Activated T-cell treated with anti-CD3 and anti-CD28 coated beads, Interleukin-2, amount 50 U/mL, for 48 hours (primary cell): ENCODE measurements around the gene MZT2B.
"Not testable (repeated sequence)": the region's sequence is repeated elsewhere in the genome, so short reads cannot be mapped to it uniquely, and the experiment has no call there.

ENCODE experiments used
- DNase-seq, 2 experiments: peaks; one replicate each; pipeline ENCODE4 v3.0.0-alpha.2; 2020

The MZT2B gene

DNA sequence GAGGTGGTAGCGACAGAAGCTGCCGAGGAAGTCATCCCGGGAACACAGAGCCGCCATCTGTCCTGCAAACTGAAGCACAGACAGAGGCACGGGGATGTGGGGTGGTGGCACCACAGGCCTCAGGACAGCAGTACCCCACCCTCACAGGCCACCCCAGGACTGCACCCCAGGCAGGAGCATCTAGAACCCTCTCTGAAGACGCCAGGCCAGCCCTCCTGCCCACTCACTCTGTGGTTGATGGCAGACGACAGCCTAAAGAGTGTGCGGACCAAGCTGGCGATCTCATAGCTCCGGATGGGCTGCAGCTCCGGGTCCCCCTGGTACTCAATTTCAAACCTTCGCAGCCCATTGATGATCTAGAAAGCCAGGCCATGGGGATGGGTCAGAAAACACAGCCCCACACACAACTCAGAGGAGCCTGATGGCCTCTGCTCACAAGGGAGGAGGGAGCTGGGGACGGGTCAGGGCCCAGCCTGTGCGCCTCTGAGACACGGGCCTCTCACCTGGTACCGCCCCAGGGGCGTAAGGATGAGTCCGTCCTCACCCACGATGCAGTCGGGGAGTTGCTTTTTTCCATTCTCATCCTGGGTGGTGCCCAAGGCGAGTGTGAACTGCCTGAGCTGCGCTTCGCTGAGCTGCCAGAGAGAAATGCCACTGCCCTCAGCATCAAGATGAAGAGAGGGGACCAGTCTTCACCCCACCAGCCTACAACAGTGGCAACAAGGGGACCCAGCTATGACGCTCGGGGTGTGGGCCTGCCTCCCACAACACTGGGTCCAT is 29.1 kb upstream of the MZT2B start:
- DNase-seq, result no peak

DNA sequence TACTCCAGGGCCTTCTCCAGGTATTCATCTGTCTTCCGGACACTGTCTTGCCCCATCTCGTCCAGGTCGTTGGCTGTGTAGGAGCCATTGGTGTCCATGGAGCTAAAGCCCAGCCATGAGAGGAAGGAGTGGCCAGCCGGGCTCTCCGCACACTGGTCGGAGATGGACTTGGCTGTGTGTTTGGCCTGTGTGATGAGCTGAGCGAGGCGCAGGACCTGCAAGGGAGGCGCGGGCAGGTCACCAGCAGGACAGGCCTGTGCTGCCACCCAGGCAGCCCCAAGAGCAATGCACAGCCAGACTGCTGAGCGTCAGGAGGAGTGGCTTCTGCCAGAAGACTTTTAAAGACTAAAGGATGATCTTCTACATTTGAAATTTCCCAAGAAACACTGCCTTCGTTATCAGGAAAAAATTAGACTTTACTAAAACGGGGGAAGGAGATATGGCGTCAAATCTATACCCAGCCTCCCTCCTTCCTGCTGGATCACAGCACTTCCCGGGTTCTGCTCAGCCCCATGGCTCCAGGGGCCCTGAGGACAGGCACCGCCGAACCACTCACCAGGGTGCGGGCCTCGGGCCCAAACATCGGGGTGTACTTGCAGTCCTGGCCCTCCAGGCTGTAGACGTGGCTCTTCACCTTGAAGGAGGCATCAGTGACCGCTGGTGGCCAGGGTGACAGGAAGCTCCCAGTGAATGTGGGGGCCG is 28.2 kb upstream of the MZT2B start:
- DNase-seq, result not testable (repeated sequence)

DNA sequence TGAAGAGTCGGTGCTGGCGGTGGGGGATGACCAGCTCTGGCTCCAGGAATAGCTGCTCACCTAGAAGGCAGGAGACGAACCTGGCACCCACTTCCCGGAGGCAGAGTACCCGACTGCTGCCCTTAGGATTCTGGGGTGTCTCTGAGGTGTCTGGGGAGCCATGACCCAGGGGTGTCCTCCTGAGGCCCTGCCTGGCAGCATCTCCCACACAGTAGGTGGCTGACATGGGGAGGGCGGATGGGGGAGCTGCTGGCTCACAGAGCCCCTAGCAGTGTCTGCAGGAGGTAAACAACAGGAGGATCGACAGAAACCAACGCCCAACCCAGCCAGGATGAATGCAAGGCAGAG is 27.7 kb upstream of the MZT2B start:
- DNase-seq, result not testable (repeated sequence)

DNA sequence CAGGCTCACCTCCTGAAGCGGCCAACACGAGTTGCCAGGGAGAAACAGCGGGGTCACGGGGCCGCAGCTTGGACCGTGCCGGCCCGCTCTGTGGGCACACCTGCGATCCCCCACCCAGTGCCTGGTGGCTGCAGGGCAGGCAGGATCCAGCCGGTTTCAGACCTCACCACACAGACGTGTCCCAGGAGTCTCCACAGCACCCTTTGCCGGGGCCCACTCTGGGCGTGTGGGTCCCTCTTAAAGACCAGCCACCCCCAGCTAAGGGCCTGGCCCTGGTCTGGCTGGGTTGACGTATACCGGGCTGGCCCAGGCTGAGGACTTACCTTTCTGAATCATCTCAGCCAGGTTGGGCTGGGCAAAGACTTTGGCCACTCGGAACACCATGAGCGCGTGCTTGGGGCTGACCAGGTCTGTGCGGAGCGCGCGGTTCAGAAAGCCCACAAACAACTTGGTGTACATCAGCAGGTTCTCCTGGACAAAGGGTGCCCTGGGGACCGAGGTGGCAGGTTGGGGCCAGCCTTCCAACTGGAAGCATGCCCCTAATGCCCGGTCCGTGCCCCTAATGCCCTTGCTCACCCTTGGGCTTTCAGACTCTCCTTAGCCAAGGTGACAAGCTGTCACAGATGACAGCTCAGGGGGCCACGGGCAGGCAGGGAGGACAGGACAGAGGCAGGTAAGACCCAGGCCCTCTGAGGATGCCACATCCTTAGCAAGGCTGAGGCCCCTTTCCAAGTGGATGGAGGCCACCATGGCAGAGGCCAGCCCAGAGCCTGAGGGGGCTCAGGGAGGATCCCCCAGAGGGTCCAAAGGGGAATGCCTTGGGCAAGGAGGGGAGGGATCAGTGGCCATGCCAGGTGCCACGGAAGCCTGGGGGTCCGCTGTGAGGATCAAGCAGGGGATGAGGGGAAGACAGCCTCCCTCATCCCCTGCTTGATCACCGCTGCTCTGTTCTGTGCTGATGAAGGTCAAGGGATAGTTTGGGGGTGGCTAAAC is 27.0 kb upstream of the MZT2B start:
- DNase-seq, result no peak

DNA sequence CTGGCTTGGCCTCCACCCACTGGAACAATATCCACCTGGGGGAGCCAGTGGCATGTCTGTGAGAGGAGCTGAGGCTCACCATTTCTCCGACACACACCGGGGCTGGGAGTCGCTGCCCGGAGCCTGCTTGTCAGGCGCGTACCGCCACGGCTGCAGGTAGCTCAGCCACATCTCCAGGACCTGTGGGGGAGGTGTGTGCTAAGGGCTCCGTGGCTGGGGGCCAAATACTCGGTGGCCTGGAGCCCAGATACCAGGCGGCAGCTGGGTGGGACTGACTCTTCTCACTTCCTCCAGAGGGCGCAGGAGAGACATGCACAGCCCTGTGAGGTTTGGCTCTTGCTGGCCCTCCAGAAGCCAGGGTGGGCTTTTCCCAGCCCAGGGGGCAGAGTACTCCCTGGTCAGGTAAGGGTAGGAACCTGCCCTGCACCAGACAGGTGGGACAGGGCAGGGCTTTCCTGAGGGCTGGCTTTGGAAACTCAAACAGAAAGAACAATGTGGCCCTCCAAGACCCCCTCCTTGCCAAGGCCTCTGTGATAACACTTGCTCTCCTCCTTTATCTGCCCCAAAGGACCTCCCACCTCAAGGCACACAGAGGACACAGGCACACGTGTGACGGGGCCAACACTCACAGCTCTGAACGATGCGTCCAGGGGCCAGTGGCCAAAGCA is 26.0 kb upstream of the MZT2B start:
- not testable (repeated sequence) for DNase-seq

DNA sequence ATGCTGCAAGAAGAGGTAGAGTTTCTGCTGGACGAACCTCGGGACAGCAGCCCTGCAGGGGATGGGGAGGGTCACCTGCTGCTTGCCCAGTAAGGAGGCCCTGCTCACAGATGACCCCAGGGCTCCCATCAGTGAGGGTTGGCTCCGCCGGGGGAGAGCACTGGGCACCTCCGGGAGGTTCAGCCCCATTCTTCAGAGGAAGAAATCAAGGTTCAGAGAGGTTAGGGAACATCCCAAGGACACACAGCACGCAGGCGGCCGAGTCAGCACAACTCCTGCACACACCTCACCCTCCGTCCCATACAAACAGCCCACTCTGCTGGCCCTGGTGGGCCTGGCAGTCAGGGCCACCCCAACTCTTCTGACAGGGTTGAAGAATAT is 25.4 kb upstream of the MZT2B start:
- no peak for DNase-seq

DNA sequence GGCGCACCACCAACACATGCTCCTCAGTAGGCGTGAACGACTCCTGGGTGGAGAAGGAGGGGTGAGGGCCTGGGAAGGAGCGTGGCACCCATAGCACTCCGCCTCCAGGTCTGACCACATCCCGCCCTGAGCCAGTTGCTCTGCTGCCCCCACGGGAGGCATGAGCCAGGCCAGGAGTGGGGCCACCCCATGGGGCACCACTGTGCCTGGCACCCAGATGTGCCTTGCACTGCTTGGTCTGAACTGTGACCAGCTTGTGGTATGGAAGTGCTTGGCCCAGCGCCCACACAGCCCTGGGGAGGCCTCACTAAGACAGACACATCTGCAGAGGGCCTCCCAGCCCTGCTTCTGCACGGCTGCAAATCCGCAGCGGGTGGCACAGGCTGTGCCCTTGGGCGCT is 24.7 kb upstream of the MZT2B start:
- not testable (repeated sequence) for DNase-seq

DNA sequence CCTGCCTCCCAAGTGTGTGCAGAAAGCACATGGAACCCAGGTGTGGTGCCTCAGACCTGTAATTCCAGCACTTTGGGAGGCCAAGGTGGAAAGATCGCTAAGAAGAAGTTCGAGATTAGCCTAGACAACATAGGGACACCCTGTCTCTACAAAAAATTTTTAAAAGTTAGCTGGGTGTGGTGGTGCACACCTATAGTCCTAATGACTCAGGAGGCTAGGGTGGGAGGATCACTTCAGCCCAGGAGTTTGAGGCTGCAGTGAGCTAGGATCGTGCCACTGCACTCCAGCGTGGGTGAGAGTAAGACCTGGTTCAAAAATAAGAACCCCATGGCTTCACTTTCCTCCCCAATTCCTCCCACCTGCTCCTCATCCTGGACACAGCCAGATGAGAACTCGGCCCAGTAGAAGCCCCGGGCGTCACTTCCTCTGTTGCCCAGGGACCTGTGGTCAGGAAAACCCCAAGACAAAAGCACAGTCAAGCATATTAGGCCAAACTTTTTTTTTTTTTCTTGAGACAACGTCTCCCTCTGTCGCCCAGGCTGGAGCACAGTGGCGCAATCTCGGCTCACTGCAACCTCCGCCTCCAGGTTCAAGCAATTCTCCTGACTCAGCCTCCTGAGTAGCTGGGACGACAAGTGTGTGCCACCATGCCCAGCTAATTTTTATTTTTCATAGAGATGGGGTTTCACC is 24.1 kb upstream of the MZT2B start:
- not testable (repeated sequence) for DNase-seq

DNA sequence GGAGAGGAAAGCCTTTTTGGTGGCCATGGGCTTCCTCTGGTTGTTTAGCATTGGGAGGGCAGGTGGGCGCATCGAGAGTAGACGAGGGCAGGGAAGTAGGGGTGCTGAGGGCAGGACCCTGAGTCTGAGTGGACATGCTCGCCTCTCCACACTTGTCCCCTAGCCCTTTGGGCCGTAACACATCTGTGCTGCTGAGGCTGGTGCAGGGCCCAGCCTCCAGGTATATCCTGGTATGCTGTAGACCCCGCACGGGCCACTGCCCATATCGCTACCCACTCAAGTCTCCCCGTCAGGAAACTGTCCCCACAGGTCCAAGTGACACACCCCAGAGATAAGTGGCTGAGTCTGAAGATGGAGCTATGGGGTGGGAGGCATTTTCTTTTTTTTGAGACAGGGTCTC is 23.4 kb upstream of the MZT2B start:
- no peak for DNase-seq

DNA sequence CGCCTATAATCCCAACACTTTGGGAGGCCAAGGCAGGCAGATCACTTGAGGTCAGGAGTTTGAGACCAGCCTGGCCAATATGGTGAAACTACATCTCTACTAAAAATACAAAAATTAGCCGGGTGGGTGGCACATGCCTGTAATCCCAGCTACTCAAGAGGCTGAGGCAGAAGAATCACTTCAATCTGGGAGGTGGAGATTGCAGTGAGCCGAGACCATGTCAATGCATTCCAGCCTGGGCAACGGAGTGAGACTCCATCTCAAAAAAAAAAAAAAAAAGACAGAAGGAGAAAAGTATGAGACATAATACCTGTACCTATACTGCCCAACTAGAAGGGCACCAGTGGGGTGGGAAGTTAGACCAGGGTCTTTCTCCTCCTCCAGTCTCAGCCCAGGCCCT is 22.7 kb upstream of the MZT2B start:
- not testable (repeated sequence) for DNase-seq

DNA sequence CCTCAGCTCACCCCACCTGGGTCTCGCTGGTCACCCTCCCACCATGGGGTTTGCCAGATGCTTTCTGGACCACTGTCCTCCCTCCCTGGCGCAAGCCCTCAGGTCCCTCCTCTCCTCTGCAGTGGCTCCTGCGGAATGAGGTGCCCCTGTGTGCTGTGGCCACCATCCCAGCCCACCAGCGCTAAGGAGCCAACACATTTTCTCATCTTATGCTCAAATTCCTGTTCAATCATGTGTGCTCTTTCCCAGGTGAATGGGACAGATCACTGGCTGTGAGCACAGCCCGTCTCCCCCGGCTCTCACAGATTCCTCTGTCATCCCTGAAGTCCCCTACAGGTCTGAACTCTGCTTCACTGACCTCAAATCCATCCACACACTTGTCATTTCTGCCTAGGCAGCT is 21.9 kb upstream of the MZT2B start:
- no peak for DNase-seq

DNA sequence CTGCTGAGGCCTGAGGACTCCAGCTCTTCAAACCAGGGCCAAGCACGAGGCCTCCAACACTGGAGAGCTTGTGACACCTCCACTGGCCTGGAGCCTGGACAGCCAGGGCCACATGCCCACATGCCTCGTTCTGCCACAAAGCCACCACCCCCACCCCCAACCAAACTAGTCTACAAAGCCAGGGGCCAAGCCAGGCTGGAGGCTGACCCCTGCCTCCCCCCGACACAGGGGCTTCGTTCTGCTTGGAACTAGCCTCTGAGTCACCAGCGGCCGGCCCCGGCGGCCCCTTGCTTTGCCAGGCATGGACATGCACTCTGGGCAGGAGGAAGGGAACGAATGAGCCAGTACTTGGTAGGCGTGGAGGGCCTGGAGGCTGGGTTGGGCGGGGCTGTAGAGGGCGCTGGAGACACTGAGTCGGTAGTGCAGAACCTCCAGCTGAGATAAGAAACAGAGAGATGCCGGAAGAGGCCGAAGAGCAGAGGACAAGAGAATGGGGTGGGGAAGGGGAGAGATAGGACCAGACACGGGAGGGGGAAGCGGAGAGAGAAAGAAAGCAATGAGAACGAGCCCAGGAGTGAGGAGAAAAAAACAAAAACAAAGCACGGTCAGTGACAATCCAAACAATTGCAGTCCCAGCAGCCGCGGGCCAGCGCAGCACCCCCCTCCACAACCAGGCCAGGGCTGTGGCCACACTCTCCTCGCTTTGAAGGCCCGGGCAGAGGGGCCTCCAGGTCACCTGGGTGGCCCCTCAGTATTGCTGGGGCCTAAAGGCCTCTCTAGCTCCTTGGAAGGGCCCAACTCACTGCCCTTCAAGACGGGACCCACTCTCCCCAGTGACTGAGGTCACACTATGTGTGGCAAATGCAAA is 21.0 kb upstream of the MZT2B start:
- DNase-seq, result not testable (repeated sequence)

DNA sequence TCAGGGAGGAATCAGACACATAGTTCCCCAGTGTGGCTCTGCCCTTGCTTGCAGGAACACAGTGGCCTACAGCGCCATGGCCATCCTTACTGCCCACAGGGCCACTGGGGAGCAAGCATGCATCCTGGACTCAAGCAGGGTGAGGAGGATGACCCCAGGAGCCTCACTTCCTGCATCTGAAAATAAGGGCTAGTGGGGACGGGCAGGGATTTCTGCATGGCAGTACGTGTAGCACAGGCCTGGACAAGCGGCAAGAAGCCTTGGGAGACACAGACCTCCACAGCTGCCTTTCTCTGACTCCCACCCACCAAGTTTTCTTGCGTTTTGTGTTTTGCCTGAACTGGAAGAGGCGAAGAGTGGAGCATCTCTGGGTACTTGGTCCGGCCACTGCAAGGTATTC is 19.6 kb upstream of the MZT2B start:
- DNase-seq, result not testable (repeated sequence)

DNA sequence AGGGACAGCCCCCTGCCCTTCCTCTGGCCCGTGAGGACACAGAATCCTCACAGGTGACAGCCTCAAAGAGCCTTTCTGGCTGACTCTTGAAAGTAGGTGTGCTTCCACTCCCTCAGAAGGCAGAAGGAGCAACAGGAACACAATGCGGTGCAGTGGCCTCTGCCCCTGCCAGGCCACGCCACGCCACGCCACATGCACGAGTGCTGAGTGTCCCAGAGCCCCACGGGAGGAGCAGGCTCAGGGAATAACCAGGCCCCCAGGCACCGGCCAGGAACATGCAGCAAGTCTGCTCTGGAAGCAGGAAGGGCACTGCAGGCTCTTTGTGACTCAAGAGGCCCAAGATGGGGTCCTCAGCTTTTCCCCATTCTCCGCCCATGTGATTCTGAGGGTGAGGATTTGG is 19.1 kb upstream of the MZT2B start:
- no peak for DNase-seq

DNA sequence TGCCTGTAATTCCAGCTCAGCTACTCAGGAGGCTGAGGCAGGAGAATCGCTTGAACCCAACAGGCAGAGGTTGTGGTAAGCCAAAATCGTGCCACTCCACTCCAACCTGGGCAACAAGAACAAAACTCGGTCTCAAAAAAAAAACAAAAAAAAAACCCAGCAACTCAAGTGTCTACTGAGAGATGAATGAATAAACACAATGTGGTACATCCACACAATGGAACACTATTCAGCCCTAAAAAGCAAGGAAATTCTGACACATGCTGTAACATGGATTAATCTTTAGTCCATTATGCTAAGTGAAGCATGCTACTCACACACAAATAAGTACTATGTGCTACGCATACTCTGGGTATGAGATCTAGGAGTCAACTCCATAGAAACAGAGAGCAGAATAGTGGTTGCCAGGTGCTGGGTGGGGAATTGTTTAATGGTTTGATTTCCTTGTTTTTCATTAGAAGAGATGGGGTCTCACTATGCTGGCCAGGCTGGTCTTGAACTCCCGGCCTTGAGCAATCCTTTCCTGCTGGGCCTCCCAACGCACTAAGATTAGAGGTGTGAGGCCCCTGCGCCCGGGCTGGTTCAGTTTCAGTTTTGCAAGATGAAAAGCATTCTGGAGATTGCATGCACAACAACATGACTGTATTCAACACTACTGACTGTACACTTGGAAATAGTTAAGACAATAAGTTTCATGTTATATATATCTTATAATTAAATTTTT is 16.6 kb upstream of the MZT2B start:
- DNase-seq, result no peak

DNA sequence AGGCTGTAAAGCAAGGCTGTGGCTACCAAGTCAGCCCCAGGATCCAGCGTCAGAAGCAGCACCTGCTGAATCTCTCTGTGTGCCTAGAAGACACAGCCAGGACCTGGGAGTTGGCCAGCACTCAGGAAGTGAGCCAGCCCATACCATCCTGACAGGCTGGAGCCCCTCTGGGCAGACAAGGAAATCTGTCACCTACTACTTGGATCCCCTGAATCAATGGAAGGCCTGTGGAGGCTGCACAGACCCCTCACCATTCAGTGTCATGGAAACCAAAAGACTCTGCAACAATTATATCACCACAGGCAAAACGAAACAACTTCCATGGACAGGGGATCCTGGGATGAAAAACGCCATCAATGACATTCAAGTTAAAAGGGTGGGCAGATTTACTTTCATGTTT is 15.5 kb upstream of the MZT2B start:
- DNase-seq, result not testable (repeated sequence)

DNA sequence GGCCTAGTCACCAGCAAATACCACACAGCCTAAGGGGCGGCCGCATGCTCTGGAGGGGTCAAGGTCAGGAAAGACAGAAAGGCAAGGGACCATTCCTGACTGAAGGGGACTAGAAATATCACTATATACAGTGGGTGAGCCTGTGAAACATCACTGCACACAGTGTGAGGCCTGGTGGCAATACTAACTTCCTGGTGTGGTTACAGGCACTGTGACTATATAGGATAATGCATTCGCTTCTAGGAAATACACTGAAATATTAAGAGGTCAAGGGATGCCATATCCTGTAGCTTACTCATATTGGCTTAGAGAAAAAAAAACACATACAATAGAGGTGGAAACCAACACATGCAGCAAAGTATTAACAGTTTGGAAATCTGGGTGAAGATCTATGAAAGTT is 12.9 kb upstream of the MZT2B start:
- DNase-seq, result not testable (repeated sequence)

DNA sequence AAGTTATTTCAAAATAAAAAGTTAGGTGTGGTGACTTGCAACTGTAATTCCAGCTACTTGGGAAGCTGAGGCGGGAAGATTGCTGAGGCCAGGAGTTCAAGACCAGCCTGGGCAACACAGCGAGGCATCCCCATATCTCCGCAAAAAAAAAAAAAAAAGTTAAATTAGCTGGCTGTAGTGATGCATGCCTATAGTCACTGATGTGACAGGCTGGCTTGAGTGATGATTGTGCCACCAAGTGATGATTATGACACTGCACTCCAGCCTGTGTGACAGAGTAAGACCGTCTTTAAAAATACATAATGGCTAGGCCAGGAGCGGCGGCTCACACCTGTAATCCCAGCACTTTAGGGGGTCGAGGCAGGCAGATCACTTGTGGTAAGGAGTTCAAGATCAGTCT is 12.2 kb upstream of the MZT2B start:
- no peak for DNase-seq

DNA sequence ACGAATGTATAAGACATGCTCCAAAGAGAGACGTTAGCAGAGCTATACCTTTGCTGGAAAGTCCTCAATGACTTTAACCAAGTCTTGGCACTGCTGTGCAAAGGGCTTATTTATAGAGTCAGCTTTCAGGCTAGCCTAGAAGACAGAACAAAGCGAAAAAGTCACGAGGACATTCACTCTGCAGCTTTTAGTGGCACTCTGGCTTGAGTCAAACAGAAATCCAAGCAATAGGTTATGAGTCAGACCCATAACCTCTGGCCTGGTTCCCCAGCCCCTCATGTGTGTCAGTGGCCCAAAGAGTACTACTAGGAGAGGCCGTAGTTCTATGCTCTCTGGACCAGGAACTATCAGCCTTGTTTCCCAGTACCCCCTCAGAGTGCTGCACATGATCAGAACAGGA is 7.2 kb upstream of the MZT2B start:
- not testable (repeated sequence) for DNase-seq
